Measurements from ENCODE around the gene MPV17L.
A peak's percentile ranks its signal among the peaks of the same experiment; 100 is the strongest.
"Not testable (repeated sequence)": the region's sequence is repeated elsewhere in the genome, so short reads cannot be mapped to it uniquely, and the experiment has no call there.

The MPV17L gene

GRCh38 chr16:15395631-15396508 lies at the start of gene MPV17L:
MPV17L (plus strand) TSS chr16:15395754; CDS start chr16:15395898, 144 bp downstream.
- not testable (repeated sequence) for H3K36me3 ChIP-seq (ENCODE audit: control insufficient read depth in 2 of 2, insufficient read depth in 2 of 2, low read length in 2 of 2); H3K9me3 ChIP-seq (ENCODE audit: control insufficient read depth in 2 of 2, low read length in 2 of 2); H3K4me1 ChIP-seq (ENCODE audit: control insufficient read depth, insufficient read depth, low read length); H3K27ac ChIP-seq (ENCODE audit: low read length); H3K27me3 ChIP-seq (ENCODE audit: control insufficient read depth in 1 of 2, insufficient read depth in 2 of 2, low read length in 2 of 2)
- H3K9ac ChIP-seq (ENCODE audit: low read length in 2 of 2), result peak within 1 kb of the TSS; percentile 38 to 60
- peak within 1 kb of the TSS; percentile 59 to 75 for H3K4me3 ChIP-seq (ENCODE audit: low read length in 2 of 2)

DNA sequence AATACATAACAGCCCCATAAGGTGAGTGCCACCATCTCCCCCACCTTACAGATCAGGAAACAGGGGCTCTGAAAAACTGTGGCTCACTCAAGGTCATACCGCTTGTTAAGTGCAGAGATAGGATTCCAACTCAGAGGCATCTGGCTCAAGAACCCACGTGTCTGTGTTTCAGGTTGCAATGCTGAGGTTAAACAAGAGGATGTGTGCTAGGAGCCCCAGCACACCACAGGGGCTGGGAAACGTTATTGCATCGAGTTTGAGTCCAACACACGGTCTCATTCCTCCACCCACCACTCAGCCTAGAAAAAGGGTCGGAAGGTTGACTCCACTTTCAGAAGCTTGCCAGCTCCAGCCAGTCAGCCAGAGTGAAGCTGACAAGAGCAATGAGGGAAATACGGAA lies 46.8 kb upstream of the MPV17L start:
- H3K27me3 ChIP-seq (ENCODE audit: control insufficient read depth in 1 of 2, insufficient read depth in 2 of 2, low read length in 2 of 2); H3K4me1 ChIP-seq (ENCODE audit: control insufficient read depth, insufficient read depth, low read length); H3K9ac ChIP-seq (ENCODE audit: low read length in 2 of 2); H3K4me3 ChIP-seq (ENCODE audit: low read length in 2 of 2); H3K27ac ChIP-seq (ENCODE audit: low read length); H3K9me3 ChIP-seq (ENCODE audit: control insufficient read depth in 2 of 2, low read length in 2 of 2); H3K36me3 ChIP-seq (ENCODE audit: control insufficient read depth in 2 of 2, insufficient read depth in 2 of 2, low read length in 2 of 2): not testable (repeated sequence)

- not testable (repeated sequence) for H3K27ac ChIP-seq (ENCODE audit: low read length); H3K4me3 ChIP-seq (ENCODE audit: low read length in 2 of 2); H3K9ac ChIP-seq (ENCODE audit: low read length in 2 of 2); H3K27me3 ChIP-seq (ENCODE audit: control insufficient read depth in 1 of 2, insufficient read depth in 2 of 2, low read length in 2 of 2); H3K9me3 ChIP-seq (ENCODE audit: control insufficient read depth in 2 of 2, low read length in 2 of 2); H3K36me3 ChIP-seq (ENCODE audit: control insufficient read depth in 2 of 2, insufficient read depth in 2 of 2, low read length in 2 of 2); H3K4me1 ChIP-seq (ENCODE audit: control insufficient read depth, insufficient read depth, low read length)
Measured at GRCh38 chr16:15351251-15351650, 44.3 kb upstream of the MPV17L start.

DNA sequence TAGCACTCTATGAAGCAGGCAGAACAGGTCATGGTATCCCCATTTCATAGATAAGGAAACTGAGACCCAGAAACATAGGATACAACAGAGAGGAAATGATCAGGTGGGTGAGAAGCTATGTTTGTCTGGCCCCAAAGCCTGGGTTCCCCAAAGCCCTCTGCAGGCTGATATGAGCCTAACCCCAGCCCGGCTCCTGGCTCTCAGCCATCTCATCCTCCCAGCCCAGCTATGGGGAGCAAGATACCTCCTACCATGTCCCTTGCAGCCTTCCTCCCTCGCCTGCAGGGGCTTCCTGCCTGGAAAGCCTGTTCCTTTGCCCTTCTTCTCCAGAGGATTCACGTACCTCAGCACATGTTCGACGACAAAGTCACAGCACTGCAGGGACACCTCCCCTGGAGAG lies 43.8 kb upstream of the MPV17L start:
- not testable (repeated sequence) for H3K27ac ChIP-seq (ENCODE audit: low read length); H3K4me1 ChIP-seq (ENCODE audit: control insufficient read depth, insufficient read depth, low read length); H3K36me3 ChIP-seq (ENCODE audit: control insufficient read depth in 2 of 2, insufficient read depth in 2 of 2, low read length in 2 of 2); H3K4me3 ChIP-seq (ENCODE audit: low read length in 2 of 2); H3K27me3 ChIP-seq (ENCODE audit: control insufficient read depth in 1 of 2, insufficient read depth in 2 of 2, low read length in 2 of 2); H3K9me3 ChIP-seq (ENCODE audit: control insufficient read depth in 2 of 2, low read length in 2 of 2); H3K9ac ChIP-seq (ENCODE audit: low read length in 2 of 2)

DNA sequence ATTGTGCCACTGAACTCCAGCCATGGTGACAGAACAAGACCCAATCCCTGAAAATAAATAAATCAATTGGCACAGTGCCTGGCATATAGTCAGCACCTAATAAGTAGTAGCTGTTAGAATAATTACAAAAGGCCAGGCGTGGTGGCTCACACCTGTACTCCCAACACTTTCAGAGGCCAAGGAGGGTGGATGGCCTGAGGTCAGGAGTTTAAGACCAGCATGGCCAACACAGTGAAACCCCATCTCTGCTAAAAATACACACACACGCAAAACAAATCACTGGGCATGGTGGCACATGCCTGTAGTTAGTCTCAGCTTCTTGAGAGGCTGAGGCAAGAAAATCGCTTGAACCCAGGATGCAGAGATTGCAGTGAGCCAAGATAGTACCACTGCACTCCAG lies 42.7 kb upstream of the MPV17L start:
- not testable (repeated sequence) for H3K4me1 ChIP-seq (ENCODE audit: control insufficient read depth, insufficient read depth, low read length); H3K4me3 ChIP-seq (ENCODE audit: low read length in 2 of 2); H3K36me3 ChIP-seq (ENCODE audit: control insufficient read depth in 2 of 2, insufficient read depth in 2 of 2, low read length in 2 of 2); H3K27ac ChIP-seq (ENCODE audit: low read length); H3K9ac ChIP-seq (ENCODE audit: low read length in 2 of 2); H3K27me3 ChIP-seq (ENCODE audit: control insufficient read depth in 1 of 2, insufficient read depth in 2 of 2, low read length in 2 of 2); H3K9me3 ChIP-seq (ENCODE audit: control insufficient read depth in 2 of 2, low read length in 2 of 2)

DNA sequence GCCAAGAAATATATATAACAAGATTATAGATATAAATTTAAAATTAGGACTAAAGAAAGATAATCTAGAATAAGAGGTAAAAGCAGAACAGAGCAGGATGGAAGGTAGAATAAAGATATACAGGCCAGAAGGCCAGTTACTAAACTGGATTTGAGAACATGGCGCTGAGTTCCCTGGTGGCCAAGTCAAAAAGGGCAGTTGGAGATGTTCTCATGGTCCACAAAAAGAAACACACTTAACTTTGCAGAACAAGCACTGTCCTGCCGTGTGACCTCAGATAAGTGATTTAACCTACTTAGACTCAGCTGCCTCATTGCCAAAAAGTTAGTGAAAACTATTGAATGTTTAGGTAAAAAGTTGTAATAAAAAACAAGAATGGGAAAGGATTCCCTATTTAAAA lies 40.7 kb upstream of the MPV17L start:
- H3K27ac ChIP-seq (ENCODE audit: low read length); H3K36me3 ChIP-seq (ENCODE audit: control insufficient read depth in 2 of 2, insufficient read depth in 2 of 2, low read length in 2 of 2); H3K9me3 ChIP-seq (ENCODE audit: control insufficient read depth in 2 of 2, low read length in 2 of 2); H3K4me1 ChIP-seq (ENCODE audit: control insufficient read depth, insufficient read depth, low read length); H3K4me3 ChIP-seq (ENCODE audit: low read length in 2 of 2); H3K27me3 ChIP-seq (ENCODE audit: control insufficient read depth in 1 of 2, insufficient read depth in 2 of 2, low read length in 2 of 2); H3K9ac ChIP-seq (ENCODE audit: low read length in 2 of 2): not testable (repeated sequence)

DNA sequence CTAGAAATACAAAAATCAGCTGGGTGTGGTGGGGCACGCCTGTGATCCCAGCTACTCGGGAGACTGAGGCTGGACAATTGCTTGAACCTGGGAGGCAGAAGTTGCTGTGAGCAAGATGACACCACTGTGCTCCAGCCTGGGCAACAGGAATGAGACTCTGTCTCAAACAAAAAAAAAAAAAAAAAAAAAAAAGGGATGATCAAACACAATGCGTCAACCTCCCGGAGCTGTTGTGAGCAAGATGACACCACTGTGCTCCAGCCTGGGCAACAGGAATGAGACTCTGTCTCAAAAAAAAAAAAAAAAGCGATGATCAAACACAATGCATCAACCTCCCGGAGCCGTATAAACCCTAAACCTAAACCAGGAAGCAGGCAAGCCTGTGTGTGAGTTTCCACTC lies 38.1 kb upstream of the MPV17L start:
- H3K9me3 ChIP-seq (ENCODE audit: control insufficient read depth in 2 of 2, low read length in 2 of 2); H3K27ac ChIP-seq (ENCODE audit: low read length); H3K36me3 ChIP-seq (ENCODE audit: control insufficient read depth in 2 of 2, insufficient read depth in 2 of 2, low read length in 2 of 2); H3K4me3 ChIP-seq (ENCODE audit: low read length in 2 of 2); H3K9ac ChIP-seq (ENCODE audit: low read length in 2 of 2); H3K27me3 ChIP-seq (ENCODE audit: control insufficient read depth in 1 of 2, insufficient read depth in 2 of 2, low read length in 2 of 2); H3K4me1 ChIP-seq (ENCODE audit: control insufficient read depth, insufficient read depth, low read length): not testable (repeated sequence)

- not testable (repeated sequence) for H3K36me3 ChIP-seq (ENCODE audit: control insufficient read depth in 2 of 2, insufficient read depth in 2 of 2, low read length in 2 of 2); H3K4me1 ChIP-seq (ENCODE audit: control insufficient read depth, insufficient read depth, low read length); H3K27me3 ChIP-seq (ENCODE audit: control insufficient read depth in 1 of 2, insufficient read depth in 2 of 2, low read length in 2 of 2); H3K4me3 ChIP-seq (ENCODE audit: low read length in 2 of 2); H3K9me3 ChIP-seq (ENCODE audit: control insufficient read depth in 2 of 2, low read length in 2 of 2); H3K27ac ChIP-seq (ENCODE audit: low read length); H3K9ac ChIP-seq (ENCODE audit: low read length in 2 of 2)
Measured at GRCh38 chr16:15378194-15378593, 17.4 kb upstream of the MPV17L start, which contains the start of gene NPIPA5. NPIPA5 (minus strand) TSS chr16:15378294; CDS start chr16:15378294, 0 bp downstream.

DNA sequence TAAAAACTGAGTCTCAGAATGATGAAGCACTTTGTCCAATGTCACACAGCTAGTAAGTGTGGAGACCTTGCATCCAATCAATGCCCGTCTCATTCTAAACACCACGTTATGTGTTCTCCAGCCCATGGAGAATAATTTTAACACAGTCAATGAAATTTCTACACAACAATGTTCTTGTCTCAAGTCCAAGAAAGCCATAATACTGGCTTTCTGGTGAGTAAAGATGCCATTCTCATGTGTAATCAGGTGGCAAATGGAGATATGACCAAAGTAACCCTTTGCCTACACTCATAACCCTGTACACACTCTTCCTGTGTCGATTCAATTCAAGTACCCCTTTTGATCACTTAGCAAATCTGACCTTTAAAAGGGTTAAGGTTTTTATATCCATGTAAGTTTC lies 12.7 kb upstream of the MPV17L start:
- not testable (repeated sequence) for H3K36me3 ChIP-seq (ENCODE audit: control insufficient read depth in 2 of 2, insufficient read depth in 2 of 2, low read length in 2 of 2); H3K4me3 ChIP-seq (ENCODE audit: low read length in 2 of 2); H3K27me3 ChIP-seq (ENCODE audit: control insufficient read depth in 1 of 2, insufficient read depth in 2 of 2, low read length in 2 of 2); H3K9me3 ChIP-seq (ENCODE audit: control insufficient read depth in 2 of 2, low read length in 2 of 2); H3K4me1 ChIP-seq (ENCODE audit: control insufficient read depth, insufficient read depth, low read length); H3K9ac ChIP-seq (ENCODE audit: low read length in 2 of 2); H3K27ac ChIP-seq (ENCODE audit: low read length)

DNA sequence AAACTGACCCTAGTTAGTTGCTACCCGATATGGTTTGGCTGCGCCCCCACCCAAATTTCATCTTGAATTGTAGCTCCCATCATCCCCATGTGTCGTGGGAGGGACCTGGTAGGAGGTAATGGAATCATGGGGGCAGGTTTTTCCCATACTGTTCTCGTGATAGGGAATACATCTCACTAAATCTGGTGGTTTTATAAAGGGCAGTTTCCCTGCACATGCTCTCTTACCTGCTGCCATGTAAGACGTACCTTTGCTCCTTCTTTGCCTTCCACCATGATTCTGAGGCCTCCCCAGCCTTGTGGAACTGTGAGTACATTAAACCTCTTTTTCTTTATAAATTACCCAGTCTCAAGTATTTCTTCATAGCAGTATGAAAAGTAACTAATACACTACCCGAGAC lies 7.5 kb upstream of the MPV17L start:
- H3K9ac ChIP-seq (ENCODE audit: low read length in 2 of 2); H3K27me3 ChIP-seq (ENCODE audit: control insufficient read depth in 1 of 2, insufficient read depth in 2 of 2, low read length in 2 of 2); H3K4me1 ChIP-seq (ENCODE audit: control insufficient read depth, insufficient read depth, low read length); H3K27ac ChIP-seq (ENCODE audit: low read length); H3K4me3 ChIP-seq (ENCODE audit: low read length in 2 of 2); H3K9me3 ChIP-seq (ENCODE audit: control insufficient read depth in 2 of 2, low read length in 2 of 2); H3K36me3 ChIP-seq (ENCODE audit: control insufficient read depth in 2 of 2, insufficient read depth in 2 of 2, low read length in 2 of 2): not testable (repeated sequence)

DNA sequence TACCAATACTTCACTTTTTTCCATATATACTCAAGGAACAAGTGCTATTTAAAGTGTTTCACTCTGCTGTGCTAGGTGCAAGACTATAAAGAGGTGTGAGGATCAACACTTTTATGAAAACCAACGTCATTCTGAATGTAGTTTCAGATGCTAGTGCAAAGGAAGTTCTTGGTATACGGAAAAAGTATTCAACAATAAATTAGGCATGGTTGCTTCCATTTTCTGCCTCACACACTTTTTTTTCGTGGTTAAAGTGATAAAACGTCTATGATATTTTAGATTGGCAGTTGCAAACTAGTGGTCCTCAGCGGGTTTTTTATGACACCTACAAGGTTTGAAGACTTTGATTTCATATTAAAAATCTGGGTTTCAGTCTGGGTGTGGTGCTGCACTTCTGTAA lies 5.6 kb upstream of the MPV17L start:
- H3K9me3 ChIP-seq (ENCODE audit: control insufficient read depth in 2 of 2, low read length in 2 of 2); H3K27me3 ChIP-seq (ENCODE audit: control insufficient read depth in 1 of 2, insufficient read depth in 2 of 2, low read length in 2 of 2); H3K36me3 ChIP-seq (ENCODE audit: control insufficient read depth in 2 of 2, insufficient read depth in 2 of 2, low read length in 2 of 2); H3K9ac ChIP-seq (ENCODE audit: low read length in 2 of 2); H3K4me3 ChIP-seq (ENCODE audit: low read length in 2 of 2); H3K27ac ChIP-seq (ENCODE audit: low read length); H3K4me1 ChIP-seq (ENCODE audit: control insufficient read depth, insufficient read depth, low read length): not testable (repeated sequence)

Data from stomach smooth muscle (tissue), 2 donors.